Measurements from ENCODE around the gene KNG1. TPM values are rescaled to one million over a fixed set of nuclear protein-coding genes. Genes with fewer than 3 reads are reported as not detected.
A peak's percentile ranks its signal among the peaks of the same experiment; 100 is the strongest.

KNG1 gene
- total RNA-seq, 1 donor from 2014 or later: 0.43 TPM

- peak; percentile 77 for DNase-seq (ENCODE audit: low spot score)
Measured at GRCh38 chr3:186772701-186773417, 55.7 kb downstream of the KNG1 start.

GRCh38 chr3:186775999-186776398, 58.8 kb downstream of the KNG1 start:
- no peak for DNase-seq (ENCODE audit: low spot score)

GRCh38 chr3:186779204-186779603, 62.0 kb downstream of the KNG1 start:
- no peak for DNase-seq (ENCODE audit: low spot score)

GRCh38 chr3:186782542-186783057, 65.4 kb downstream of the KNG1 start:
- DNase-seq (ENCODE audit: low spot score): no peak

GRCh38 chr3:186783058-186783730, 66.0 kb downstream of the KNG1 start, which contains the start of gene EIF4A2:
Gene EIF4A2 (plus strand): TSS chr3:186783577. CDS start chr3:186783611, 34 bp downstream.
- peak; percentile 88 for DNase-seq (ENCODE audit: low spot score)

DNA sequence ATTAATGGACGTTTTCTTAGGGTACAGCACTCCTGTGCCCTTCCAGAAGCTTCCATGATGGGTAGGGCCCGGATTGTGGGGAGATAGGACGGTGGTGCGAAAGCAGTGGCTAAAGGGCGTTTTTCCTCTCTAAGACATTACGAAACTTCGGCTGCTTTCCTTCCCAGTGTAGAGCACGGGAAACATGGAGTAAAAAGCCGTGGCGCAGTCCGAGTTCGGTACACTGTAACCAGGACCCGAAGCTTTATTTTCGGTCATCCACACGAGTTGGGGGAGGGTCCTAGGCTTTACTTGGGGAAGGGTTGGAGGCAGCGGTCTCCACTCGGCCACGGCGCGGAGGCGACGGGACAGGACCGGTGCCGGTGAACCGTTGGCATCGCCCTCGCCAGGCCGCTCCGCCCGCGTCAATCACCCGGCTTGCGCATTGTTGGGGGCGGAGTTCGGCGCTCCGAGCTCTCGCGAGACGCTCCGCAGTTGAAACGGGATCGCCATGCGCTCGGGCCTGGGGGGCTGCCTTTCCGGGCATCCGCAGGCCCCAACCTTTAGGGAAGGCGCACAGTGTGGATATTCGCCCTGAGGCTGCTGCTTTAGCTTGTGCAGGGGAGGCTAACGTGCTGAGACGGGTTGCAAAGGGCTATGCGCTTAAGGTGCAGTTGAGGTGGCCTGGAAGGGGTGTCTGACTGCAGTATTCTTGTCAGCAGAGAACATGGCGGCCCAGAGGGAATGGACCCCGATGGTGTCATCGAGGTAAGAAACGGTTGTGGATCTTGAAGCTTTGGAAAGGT, 66.8 kb downstream of the KNG1 start:
- peak; percentile 88 for DNase-seq (ENCODE audit: low spot score)

DNA sequence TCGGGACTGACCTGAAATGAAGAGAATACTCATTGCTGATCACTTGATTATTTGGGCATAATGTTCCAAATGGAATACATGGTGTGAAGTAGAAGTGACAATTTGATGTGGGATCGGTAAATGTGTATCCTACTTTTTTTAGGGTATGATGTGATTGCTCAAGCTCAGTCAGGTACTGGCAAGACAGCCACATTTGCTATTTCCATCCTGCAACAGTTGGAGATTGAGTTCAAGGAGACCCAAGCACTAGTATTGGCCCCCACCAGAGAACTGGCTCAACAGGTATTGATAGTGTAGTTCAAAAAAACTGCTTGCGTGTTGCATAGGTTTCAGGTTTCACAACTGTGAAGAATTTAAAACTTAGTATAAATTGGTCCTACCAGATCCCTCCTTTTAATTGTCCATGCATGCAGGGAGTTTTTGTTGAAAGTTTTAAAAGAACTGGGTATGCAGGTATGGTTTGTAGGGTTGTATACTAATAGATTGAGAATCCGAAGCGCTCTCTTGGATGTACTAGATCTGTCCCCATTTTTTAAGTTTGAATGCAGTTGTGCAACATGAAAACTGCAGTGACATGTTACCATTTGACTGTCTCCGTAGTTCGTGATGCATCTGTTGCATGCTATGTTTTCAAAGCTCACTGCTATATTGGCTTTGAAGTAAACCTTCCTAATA, 67.8 kb downstream of the KNG1 start:
- no peak for DNase-seq (ENCODE audit: low spot score)

GRCh38 chr3:186785495-186786018, 68.4 kb downstream of the KNG1 start:
- DNase-seq (ENCODE audit: low spot score): no peak

- DNase-seq (ENCODE audit: low spot score): no peak
Measured at GRCh38 chr3:186786922-186787321, 69.8 kb downstream of the KNG1 start.

GRCh38 chr3:186787642-186788481, 70.7 kb downstream of the KNG1 start:
- DNase-seq (ENCODE audit: low spot score): no peak

DNA sequence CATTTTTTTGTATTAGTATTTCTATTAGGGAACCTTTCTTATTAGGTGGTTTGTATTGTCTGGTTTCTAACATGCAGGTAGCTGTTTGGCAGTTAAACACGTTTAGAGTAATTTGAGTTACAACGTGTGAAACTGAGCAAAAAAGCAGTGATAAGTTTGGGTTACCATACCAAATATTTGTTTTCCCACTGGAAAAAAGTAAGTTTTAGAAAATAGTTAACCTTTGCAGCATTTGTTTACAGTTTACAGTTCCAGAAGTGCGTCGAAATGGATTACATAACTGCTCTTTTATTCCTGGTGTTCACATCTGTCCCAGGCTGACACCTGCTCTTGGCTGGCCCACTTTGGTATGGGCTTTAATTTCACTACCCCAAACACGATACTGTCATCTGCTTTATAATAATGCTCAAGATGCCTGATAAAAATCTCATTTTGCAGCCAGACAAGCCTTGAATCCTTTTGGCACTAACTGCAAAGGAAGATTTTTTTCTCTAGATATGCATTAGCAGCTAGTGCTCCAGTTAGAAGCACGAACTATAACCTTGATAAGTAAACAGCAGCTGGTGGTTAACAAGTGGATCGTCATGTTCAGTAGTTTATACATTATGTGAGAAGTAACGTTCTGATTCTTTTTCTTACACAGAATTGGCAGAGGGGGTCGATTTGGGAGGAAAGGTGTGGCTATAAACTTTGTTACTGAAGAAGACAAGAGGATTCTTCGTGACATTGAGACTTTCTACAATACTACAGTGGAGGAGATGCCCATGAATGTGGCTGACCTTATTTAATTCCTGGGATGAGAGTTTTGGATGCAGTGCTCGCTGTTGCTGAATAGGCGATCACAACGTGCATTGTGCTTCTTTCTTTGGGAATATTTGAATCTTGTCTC, 71.6 kb downstream of the KNG1 start:
- no peak for DNase-seq (ENCODE audit: low spot score)

DNA sequence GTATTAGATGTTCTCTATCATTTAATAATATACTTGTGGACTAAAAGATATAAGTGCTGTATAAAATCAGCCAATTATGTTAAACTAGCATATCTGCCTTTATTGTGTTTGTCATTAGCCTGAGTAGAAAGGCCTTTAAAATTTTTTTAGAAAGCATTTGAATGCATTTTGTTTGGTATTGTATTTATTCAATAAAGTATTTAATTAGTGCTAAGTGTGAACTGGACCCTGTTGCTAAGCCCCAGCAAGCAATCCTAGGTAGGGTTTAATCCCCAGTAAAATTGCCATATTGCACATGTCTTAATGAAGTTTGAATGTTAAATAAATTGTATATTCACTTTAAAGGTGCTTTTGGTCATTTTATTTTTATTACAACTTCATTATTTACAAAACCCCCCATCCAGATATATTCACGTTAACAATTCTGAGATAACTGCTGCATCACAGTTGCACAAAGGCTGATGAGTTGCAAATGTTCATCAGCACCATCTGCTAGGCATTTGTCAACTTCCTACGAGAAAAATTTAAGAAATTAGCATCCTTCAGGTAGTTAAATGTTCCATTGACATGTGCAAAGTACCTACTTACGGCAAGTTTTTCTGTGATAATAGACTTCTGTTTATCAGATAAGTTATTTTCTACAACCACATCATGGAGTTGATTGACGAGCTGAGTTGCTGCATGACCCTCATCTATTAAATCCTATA, 72.5 kb downstream of the KNG1 start:
- DNase-seq (ENCODE audit: low spot score): no peak

DNA sequence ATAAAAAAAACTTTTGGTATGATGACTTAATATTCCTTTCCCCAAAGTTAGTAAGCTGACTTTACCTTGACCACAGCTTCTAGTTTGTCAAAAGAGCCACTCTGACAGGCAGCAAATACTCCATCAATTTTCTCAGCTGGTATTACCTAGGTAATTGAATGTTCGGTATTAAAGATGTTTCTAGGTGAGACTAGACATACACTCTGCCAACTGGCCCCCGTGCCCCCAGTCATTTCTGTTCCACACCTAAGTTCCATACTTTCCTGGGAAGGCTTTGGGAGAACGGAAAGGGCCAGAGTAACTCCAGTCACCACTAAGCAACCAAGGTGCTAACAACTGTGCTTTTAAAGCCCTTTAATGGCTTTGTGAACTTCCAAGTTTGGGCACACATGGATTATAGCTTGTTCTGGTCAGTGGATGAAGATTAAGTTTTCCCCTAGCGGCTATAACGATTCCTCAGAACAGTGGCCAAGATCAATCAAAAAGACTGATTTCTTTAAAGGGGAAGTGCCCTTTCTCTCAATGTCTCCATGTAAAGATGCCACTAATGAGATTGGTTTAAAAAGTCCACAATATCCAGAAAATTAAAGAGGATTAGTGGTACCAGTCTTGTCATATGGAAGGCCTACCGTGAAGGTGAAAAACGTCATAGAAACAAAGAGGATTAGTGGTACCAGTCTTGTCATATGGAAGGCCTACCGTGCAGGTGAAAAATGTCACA, 73.3 kb downstream of the KNG1 start:
- no peak for DNase-seq (ENCODE audit: low spot score)

Other genes with a start within 250 kb of the KNG1 start
- gene CRYGS, start 173.0 kb upstream of the KNG1 start, total RNA-seq: 2.7 TPM
- 11.0 TPM for gene TBCCD1, start 150.0 kb upstream of the KNG1 start, total RNA-seq
- 48.1 TPM for gene DNAJB11, start 146.6 kb upstream of the KNG1 start, total RNA-seq
- gene AHSG, start 104.3 kb upstream of the KNG1 start, total RNA-seq: 2.2 TPM
- not detected for gene FETUB, start 77.0 kb upstream of the KNG1 start, total RNA-seq
- 0.49 TPM for gene HRG, start 51.3 kb upstream of the KNG1 start, total RNA-seq
- gene EIF4A2, start 66.2 kb downstream of the KNG1 start, total RNA-seq: 535 TPM
- 9.4 TPM for gene RFC4, start 89.1 kb downstream of the KNG1 start, total RNA-seq
- 0.26 TPM for gene ADIPOQ, start 125.4 kb downstream of the KNG1 start, total RNA-seq
- 35.0 TPM for gene ST6GAL1, start 213.2 kb downstream of the KNG1 start, total RNA-seq